PC-9 (cell line): Measurements from ENCODE around the gene ZNF490. TPM values are rescaled to one million over a fixed set of nuclear protein-coding genes. Genes with fewer than 3 reads are reported as not detected.
"Not testable (repeated sequence)": the region's sequence is repeated elsewhere in the genome, so short reads cannot be mapped to it uniquely, and the experiment has no call there.

Source experiments
- BruUV-seq: library from RNA; stranded (reverse); fragments of 400-500 nt; replicated peaks from 2 replicates; lab custom pipeline; 2021; lab: Mats Ljungman, UMichigan
- CTCF ChIA-PET: fragments of 300-600 bp; sonication (Branson Sonifier 250); formaldehyde crosslinking; loops from one replicate; lab custom pipeline; 2022; ENCODE audit warnings: antibody characterized with exemption; lab: Charles Lee
- POLR2A ChIA-PET: fragments of 300-600 bp; sonication (Branson Sonifier 250); formaldehyde crosslinking; loops from one replicate; lab custom pipeline; 2022; ENCODE audit warnings: antibody characterized with exemption; ENCODE audit not compliant: unreplicated experiment; lab: Charles Lee
- DNase-seq, 2 experiments: peaks; one replicate each; pipeline versions ENCODE4 v3.0.0 to v3.0.0-alpha.2; 2015 to 2022; ENCODE audit warnings: mixed read lengths in 1 of 2
- H2AFZ ChIP-seq: fragments of 200-600 bp; sonication (generic); 2 replicates; pipeline ENCODE4 v1.8.1; 2017; ENCODE audit warnings: antibody characterized with exemption
- H3F3A ChIP-seq: fragments of 200-600 bp; sonication (generic); 2 replicates; pipeline ENCODE4 v1.8.1; 2017; ENCODE audit warnings: antibody characterized with exemption, mild to moderate bottlenecking, low read depth; ENCODE audit not compliant: insufficient read depth
- H3K27ac ChIP-seq: fragments of 200-600 bp; sonication (generic); 2 replicates; pipeline ENCODE4 v1.6.1; 2016; ENCODE audit warnings: mixed run types
- H3K27me3 ChIP-seq: fragments of 200-600 bp; sonication (generic); 2 replicates; pipeline ENCODE4 v1.6.1; 2016; ENCODE audit warnings: low read depth, mixed run types; ENCODE audit not compliant: insufficient read depth
- H3K36me3 ChIP-seq: fragments of 200-600 bp; sonication (generic); 2 replicates; pipeline ENCODE4 v1.6.1; 2016; ENCODE audit warnings: low read depth, mixed run types
- H3K4me1 ChIP-seq: fragments of 200-600 bp; sonication (generic); replicated peaks from 2 replicates; pipeline ENCODE4 v1.6.1; 2016; ENCODE audit warnings: mixed run types; ENCODE audit not compliant: insufficient read depth
- H3K4me2 ChIP-seq: fragments of 200-600 bp; sonication (generic); 2 replicates; pipeline ENCODE4 v1.6.1; 2017; ENCODE audit warnings: mixed run types
- H3K4me3 ChIP-seq: fragments of 200-600 bp; sonication (generic); 2 replicates; pipeline ENCODE4 v1.6.1; 2016; ENCODE audit warnings: mixed run types
- H3K79me2 ChIP-seq: fragments of 200-600 bp; sonication (generic); 2 replicates; pipeline ENCODE4 v1.6.1; 2017; ENCODE audit warnings: low read depth, mixed run types
- H3K9me2 ChIP-seq: fragments of 200-600 bp; sonication (generic); 2 replicates; pipeline ENCODE4 v1.8.1; 2017; ENCODE audit warnings: mild to moderate bottlenecking; ENCODE audit not compliant: insufficient read depth
- H3K9me3 ChIP-seq: fragments of 200-600 bp; sonication (generic); 2 replicates; pipeline ENCODE4 v1.8.1; 2016; ENCODE audit warnings: low read depth; ENCODE audit not compliant: insufficient read depth
- H4K20me1 ChIP-seq: fragments of 200-600 bp; sonication (generic); 2 replicates; pipeline ENCODE4 v1.8.1; 2017; ENCODE audit not compliant: insufficient read depth
- EZH2 ChIP-seq: fragments of 200-600 bp; sonication (generic); IDR thresholded peaks from 2 replicates; pipeline ENCODE4 v1.8.0; 2017; ENCODE audit warnings: antibody characterized with exemption, low read depth
- intact Hi-C: fragments of 100-400 bp; cut with micrococcal nuclease; formaldehyde crosslinking; loops from one replicate; pipeline ENCODE4 v1.10.0; 2022; ENCODE audit not compliant: unreplicated experiment
- total RNA-seq: library from RNA; stranded (reverse); gene quantifications from 2 replicates; pipeline ENCODE4 v1.2.3, GENCODE V29; 2021
- TF ChIP-seq, protein P1 (sequence below): fragments of 200-600 bp; sonication (generic); conservative IDR thresholded peaks from 2 replicates; pipeline ENCODE4 v1.6.1; 2017; ENCODE audit warnings: mixed run types, antibody characterized with exemption, mild to moderate bottlenecking, moderate library complexity

The ZNF490 gene
- total RNA-seq, 1 experiment from 2014 or later: 8.9 TPM

DNA sequence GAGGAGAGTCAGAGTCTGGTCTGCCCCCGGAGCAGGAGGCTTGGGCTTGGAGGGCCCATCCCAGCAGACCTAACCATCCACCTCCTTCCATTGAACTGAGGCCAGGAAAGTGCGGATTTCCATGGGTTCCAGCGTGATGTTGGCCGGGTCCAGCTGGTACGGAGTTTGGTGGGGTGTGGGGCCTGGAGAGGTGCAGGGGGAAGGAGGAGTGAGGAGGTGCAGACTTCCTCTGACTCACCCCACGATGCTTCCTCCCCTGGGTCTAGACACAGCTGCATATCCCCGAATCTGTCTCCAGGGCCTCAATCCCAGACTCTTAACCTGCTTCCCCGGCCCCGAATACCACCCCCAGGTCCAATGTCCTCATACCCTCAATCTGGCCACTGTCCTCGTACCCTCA, 35.9 kb upstream of the ZNF490 start:
- TF ChIP-seq, protein P1, sequence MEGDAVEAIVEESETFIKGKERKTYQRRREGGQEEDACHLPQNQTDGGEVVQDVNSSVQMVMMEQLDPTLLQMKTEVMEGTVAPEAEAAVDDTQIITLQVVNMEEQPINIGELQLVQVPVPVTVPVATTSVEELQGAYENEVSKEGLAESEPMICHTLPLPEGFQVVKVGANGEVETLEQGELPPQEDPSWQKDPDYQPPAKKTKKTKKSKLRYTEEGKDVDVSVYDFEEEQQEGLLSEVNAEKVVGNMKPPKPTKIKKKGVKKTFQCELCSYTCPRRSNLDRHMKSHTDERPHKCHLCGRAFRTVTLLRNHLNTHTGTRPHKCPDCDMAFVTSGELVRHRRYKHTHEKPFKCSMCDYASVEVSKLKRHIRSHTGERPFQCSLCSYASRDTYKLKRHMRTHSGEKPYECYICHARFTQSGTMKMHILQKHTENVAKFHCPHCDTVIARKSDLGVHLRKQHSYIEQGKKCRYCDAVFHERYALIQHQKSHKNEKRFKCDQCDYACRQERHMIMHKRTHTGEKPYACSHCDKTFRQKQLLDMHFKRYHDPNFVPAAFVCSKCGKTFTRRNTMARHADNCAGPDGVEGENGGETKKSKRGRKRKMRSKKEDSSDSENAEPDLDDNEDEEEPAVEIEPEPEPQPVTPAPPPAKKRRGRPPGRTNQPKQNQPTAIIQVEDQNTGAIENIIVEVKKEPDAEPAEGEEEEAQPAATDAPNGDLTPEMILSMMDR: no peak
- no peak for TF ChIP-seq EZH2
- H3K4me2 ChIP-seq: no peak overlapping the region
- POLR2A ChIA-PET: no interaction called here
- no peaks in the 10 kb centered on the region; the same call in 1 of the 2 replicates for H3F3A ChIP-seq
- intact Hi-C loops: no loop called here
- H3K27ac ChIP-seq: no peak overlapping the region
- H4K20me1 ChIP-seq: no peaks in the 10 kb centered on the region
- no peaks in the 10 kb centered on the region for H3K36me3 ChIP-seq
- H3K9me3 ChIP-seq: no peaks in the 10 kb centered on the region
- BruUV-seq: no TSS peak
- H3K79me2 ChIP-seq: no peaks in the 10 kb centered on the region
- DNase-seq: peak in 1 of 2 experiments; percentile 29
- CTCF ChIA-PET: no interaction called here
- no peak overlapping the region for H3K4me3 ChIP-seq
- no peaks in the 10 kb centered on the region for H3K4me1 ChIP-seq
- no peak overlapping the region for H2AFZ ChIP-seq
- no peaks in the 10 kb centered on the region for H3K9me2 ChIP-seq
- H3K27me3 ChIP-seq: no peaks in the 10 kb centered on the region

DNA sequence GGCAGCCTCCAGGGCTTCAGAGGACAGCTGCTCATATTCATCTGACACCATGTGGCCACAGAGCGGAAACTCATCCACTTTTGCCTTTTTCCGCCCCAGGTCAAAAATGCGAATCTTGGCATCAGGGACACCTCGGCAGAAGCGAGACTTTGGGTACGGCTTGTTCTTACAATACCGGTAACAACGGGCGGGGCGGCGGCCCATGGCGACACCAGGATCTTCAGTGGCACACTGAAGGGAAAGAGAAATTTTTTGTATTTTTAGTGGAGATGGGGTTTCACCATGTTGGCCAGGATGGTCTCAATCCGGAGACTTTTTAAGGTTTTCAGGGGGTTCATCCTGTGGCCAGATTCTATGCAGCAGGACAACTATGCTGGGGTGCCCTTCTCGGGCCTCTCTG, 33.1 kb upstream of the ZNF490 start:
- DNase-seq, POLR2A ChIA-PET, H3K4me2 ChIP-seq, H3K9me3 ChIP-seq, CTCF ChIA-PET, H3K9me2 ChIP-seq, H4K20me1 ChIP-seq, H3K4me1 ChIP-seq, H3K36me3 ChIP-seq, H3K79me2 ChIP-seq, H3K27ac ChIP-seq, H3F3A ChIP-seq, intact Hi-C loops, H3K27me3 ChIP-seq, H3K4me3 ChIP-seq, H2AFZ ChIP-seq, BruUV-seq: not testable (repeated sequence)

GRCh38 chr19:12642506-12642905, 31.9 kb upstream of the ZNF490 start:
- Histone ChIP-seq H3F3A (no peaks in the 10 kb centered on the region; the same call in 1 of the 2 replicates), H3K4me1 (no peaks in the 10 kb centered on the region), H3K9me2 (no peaks in the 10 kb centered on the region), H3K36me3 (no peaks in the 10 kb centered on the region), H3K4me3 (no peak overlapping the region), H3K79me2 (no peaks in the 10 kb centered on the region), H3K27ac (no peak overlapping the region), H4K20me1 (no peaks in the 10 kb centered on the region), H3K9me3 (no peaks in the 10 kb centered on the region), H3K27me3 (no peaks in the 10 kb centered on the region), H2AFZ (no peak overlapping the region), H3K4me2 (no peak overlapping the region)
- TF ChIP-seq, protein P1: no peak
- TF ChIP-seq EZH2: no peak
- ChIA-PET POLR2A (interaction anchor here (0.7 kb wide), 1 partner anchor 277 kb away, joined by 8 read pairs; the partner anchor contains the start of gene ZNF442), CTCF (no interaction called here)
- no TSS peak for BruUV-seq
- intact Hi-C loops: no loop called here
- DNase-seq: no peak

GRCh38 chr19:12641456-12641855, 30.8 kb upstream of the ZNF490 start:
- CTCF ChIA-PET: no interaction called here
- Histone ChIP-seq H3K9me2 (no peaks in the 10 kb centered on the region), H3K4me2 (no peak overlapping the region), H3K36me3 (no peaks in the 10 kb centered on the region), H3K9me3 (no peaks in the 10 kb centered on the region), H2AFZ (no peak overlapping the region), H3K79me2 (no peaks in the 10 kb centered on the region), H3K27ac (no peak overlapping the region), H3K4me3 (no peak overlapping the region), H3K27me3 (no peaks in the 10 kb centered on the region), H3F3A (no peaks in the 10 kb centered on the region; the same call in 1 of the 2 replicates), H4K20me1 (no peaks in the 10 kb centered on the region), H3K4me1 (no peaks in the 10 kb centered on the region)
- no peak for TF ChIP-seq EZH2
- TF ChIP-seq, protein P1: no peak
- intact Hi-C loops: no loop called here
- DNase-seq: no peak
- POLR2A ChIA-PET: no interaction called here
- BruUV-seq: no TSS peak
